ENCODE results near the gene SAMD10. TPM values are rescaled to one million over a fixed set of nuclear protein-coding genes. Genes with fewer than 3 reads are reported as not detected.

Gene SAMD10
- total RNA-seq, 1 donor from 2014 or later = 3.8 TPM

GRCh38 chr20:63950701-63951397, 28.6 kb downstream of the SAMD10 start:
- TF ChIP-seq CTCF (IDR thresholded peaks at IDR 0.05) = no peak
- H3K27me3 Mint-ChIP-seq (ENCODE audit: low read depth) = no peaks in the 10 kb centered on the region
- H3K36me3 Mint-ChIP-seq (ENCODE audit: low read depth) = peaks cover 1% of the 10 kb centered on the region
- H3K4me3 Mint-ChIP-seq (ENCODE audit: unreplicated experiment) = no peak overlapping the region
- H3K4me1 Mint-ChIP-seq (ENCODE audit: low read depth) = peaks cover 52% of the 10 kb centered on the region
- no peak overlapping the region for H3K27ac Mint-ChIP-seq (ENCODE audit: unreplicated experiment)
- no peak for DNase-seq (ENCODE audit: low spot score)
- H3K9me3 Mint-ChIP-seq (ENCODE audit: low read depth) = no peaks in the 10 kb centered on the region

GRCh38 chr20:63947638-63948456, 31.6 kb downstream of the SAMD10 start:
- no peak for TF ChIP-seq CTCF (IDR thresholded peaks at IDR 0.05)
- Mint-ChIP-seq H3K36me3 (ENCODE audit: low read depth) (peaks cover 3% of the 10 kb centered on the region), H3K27ac (ENCODE audit: unreplicated experiment) (peak overlapping the region; percentile 51), H3K4me1 (ENCODE audit: low read depth) (peaks cover 30% of the 10 kb centered on the region), H3K27me3 (ENCODE audit: low read depth) (no peaks in the 10 kb centered on the region), H3K4me3 (ENCODE audit: unreplicated experiment) (no peak overlapping the region), H3K9me3 (ENCODE audit: low read depth) (no peaks in the 10 kb centered on the region)
- no peak for DNase-seq (ENCODE audit: low spot score)

- Mint-ChIP-seq H3K27ac (ENCODE audit: unreplicated experiment) (peak overlapping the region; percentile 83), H3K4me3 (ENCODE audit: unreplicated experiment) (no peak overlapping the region), H3K9me3 (ENCODE audit: low read depth) (no peaks in the 10 kb centered on the region)
Observed at GRCh38 chr20:63946986-63947637, 32.3 kb downstream of the SAMD10 start.

GRCh38 chr20:63945921-63946920, 33.2 kb downstream of the SAMD10 start:
- no peak for DNase-seq (ENCODE audit: low spot score)
- H3K4me1 Mint-ChIP-seq (ENCODE audit: low read depth) = peaks cover 28% of the 10 kb centered on the region
- no peaks in the 10 kb centered on the region for H3K9me3 Mint-ChIP-seq (ENCODE audit: low read depth)
- no peaks in the 10 kb centered on the region for H3K27me3 Mint-ChIP-seq (ENCODE audit: low read depth)
- peak overlapping the region; percentile 22 for H3K27ac Mint-ChIP-seq (ENCODE audit: unreplicated experiment)
- no peak for TF ChIP-seq CTCF (IDR thresholded peaks at IDR 0.05)
- H3K36me3 Mint-ChIP-seq (ENCODE audit: low read depth) = peaks cover 3% of the 10 kb centered on the region
- H3K4me3 Mint-ChIP-seq (ENCODE audit: unreplicated experiment) = no peak overlapping the region

More at GRCh38 chr20:63946986-63947637, 32.3 kb downstream of the SAMD10 start:
- Mint-ChIP-seq H3K27me3 (ENCODE audit: low read depth) (no peaks in the 10 kb centered on the region), H3K4me1 (ENCODE audit: low read depth) (peaks cover 30% of the 10 kb centered on the region), H3K36me3 (ENCODE audit: low read depth) (peaks cover 3% of the 10 kb centered on the region)
- DNase-seq (ENCODE audit: low spot score) = peak; percentile 73
- TF ChIP-seq CTCF (IDR thresholded peaks at IDR 0.05) = no peak

Data from chondrocyte (in vitro differentiated cells).